ENCODE results near the gene RPIA.

The RPIA gene

DNA sequence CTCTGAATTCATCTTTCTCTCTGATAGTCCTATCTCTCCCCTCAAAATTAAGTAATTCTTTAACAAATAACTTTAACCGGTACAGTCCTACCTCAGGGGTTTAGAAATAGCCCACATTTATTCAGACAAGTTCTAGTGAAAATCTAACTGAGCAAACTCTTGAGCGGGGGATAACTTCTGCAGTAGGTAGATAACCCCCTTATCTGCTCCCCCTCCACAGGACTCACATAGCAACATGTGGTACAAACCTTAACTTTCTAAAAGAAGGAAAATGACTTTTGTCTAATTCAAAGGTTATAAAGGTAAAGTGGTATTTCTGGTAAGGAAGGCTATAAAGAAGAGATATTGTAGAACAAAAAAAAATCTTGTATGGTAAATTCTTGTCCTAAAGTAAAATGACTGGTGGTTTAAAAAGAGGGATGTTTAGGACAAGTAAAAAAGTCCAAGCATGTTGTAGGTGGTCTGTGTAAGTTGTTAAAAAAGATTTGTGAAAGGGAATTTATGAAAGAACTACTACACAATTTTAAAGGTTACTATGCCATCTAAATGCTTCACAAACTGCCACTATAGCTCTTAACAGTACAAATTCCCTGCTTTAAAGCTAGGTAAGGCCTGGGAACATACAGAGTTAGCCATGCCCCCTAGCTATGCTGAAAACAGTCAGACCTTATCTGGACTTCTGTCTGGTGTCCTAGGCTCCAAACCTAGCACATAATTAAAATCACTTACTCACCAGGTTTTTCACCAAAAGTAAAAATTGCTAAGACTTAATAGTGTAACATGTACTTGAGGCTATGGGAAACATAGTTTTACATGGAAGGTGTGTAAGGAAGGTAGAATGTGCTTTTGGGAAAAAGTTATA lies 8.1 kb upstream of the RPIA start:
- no peak for DNase-seq

- no peak for DNase-seq
These were observed 7.0 kb upstream of the RPIA start for GRCh38 chr2:88684519-88684918.

- no peak for DNase-seq
These were observed 5.2 kb upstream of the RPIA start for GRCh38 chr2:88686320-88686719.

DNA sequence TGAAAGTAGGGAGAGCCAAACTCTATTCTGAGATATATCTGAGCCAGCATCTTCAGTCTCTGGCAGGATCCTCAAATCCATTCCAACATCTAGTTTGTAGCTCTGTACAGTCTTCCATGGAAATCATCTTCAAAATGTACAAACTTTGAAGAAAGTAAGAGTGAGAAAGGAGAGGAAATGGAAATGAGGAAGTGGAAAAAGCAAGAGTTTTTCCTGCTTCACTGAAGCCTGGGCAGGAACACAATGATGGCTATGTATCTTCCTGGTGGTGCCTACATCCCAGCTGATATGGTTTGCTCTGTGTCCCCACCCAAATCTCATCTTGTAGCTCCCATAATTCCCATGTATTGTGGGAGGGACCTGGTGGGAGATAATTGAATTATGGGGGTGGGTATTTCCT lies 4.1 kb upstream of the RPIA start:
- DNase-seq: no peak

- no peak for DNase-seq
These were observed 708 bp upstream of the RPIA start for GRCh38 chr2:88690591-88691338.

DNA sequence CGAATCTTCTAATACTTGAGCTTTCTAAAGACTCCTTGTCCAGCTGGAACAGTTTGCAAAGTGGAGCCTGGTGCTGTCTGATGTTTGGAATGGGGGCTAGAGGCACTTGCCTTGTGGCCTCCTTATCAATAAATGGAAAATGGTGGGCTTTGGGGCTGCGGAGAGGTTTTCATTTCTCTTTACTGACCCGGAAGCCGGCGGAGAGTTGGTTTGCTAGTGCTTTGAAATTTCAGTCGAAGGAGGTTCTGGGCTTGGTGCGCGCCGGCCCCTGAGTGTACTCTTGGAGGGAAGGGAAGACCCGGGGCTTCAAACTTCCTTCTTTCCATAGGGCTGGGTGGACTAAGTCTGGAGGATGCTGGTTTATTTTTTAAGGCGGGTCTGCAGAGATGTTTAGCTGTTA lies 714 bp downstream of the RPIA start:
- DNase-seq: no peak

DNA sequence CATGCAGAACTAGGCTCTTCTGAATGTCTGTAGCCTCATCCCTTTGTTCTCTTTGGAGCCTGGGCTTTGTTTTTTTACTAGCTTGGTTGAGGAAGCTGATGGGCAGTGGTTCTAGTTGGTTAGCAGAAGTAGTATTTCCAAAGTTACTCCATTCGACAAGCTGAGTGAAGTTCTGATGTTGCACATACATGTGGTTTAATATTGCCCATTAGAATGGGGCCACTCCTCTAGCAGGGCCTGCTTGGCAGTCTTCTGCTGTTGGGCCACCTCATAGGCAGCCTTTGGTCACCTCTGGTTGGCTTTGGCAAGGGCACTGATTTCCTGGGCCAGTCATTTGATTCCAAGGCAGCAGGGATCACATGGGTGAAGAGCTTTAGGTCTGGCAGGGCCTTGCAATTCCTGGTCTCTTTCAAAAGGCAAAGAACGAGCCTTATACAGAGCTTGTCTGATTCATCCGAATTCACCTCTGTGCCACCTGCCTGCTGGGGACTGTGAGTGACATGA lies 2.5 kb downstream of the RPIA start:
- DNase-seq: no peak

- no peak for DNase-seq
These were observed 5.1 kb downstream of the RPIA start for GRCh38 chr2:88696611-88697010.

- DNase-seq: no peak
These were observed 6.0 kb downstream of the RPIA start for GRCh38 chr2:88697370-88698026.

GRCh38 chr2:88698027-88698413 lies 6.5 kb downstream of the RPIA start:
- no peak for DNase-seq

DNA sequence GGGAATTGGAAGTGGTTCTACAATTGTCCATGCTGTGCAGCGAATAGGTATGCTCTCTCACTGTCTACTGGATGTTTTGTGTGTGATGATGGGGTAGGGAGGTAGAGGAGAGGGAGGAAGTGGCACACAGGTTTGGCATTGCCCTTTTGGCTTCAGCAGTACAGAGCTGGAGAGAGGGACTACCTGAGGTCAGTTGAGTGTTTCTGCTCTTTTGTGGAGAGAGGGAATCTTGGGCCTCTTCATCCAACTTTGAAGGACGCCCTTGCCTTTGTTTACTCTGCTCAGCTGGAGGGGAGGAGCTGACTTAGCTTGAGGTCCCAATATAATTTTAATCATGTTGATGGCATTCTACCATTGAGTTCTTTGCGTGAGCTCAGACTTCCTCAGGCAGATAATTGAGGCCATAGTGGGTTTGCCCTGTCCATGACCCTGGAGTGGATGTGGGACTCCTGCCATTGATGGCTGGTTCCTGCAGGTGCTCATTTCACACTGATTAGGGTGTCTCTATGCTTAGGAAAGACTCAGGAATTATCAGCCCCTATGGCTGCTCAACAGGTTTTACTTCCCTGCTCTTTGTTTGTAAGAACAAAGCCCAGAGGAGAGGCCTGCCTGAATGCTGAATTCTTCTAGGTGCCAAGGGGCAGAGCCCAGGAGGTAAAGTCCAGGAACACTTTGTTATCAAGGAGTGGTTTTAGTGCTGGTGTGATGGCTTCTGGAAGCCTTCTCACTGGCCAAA lies 7.2 kb downstream of the RPIA start:
- DNase-seq: no peak

- no peak for DNase-seq
These were observed 15.5 kb downstream of the RPIA start for GRCh38 chr2:88707003-88707402.

- no peak for DNase-seq
These were observed 17.7 kb downstream of the RPIA start for GRCh38 chr2:88709181-88709631.

DNA sequence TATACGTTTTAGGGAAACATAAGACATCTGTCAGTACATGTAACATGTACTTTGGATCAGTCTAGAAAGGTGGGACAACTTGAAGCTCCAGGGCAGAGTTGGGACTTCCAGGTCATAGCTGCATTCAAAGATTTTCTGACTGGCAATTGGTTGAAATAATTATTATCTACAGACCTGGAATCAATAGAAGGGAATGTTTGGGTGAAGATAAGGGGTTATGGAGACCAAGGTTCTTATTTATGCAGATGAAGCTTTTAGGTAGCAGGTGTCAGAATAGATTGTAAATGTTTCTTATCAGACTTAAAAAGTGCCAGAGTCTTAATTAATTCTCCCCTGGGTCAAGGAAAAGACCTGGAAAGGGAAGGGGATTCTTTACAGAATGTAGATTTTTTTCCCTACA lies 19.8 kb downstream of the RPIA start:
- DNase-seq: no peak

DNA sequence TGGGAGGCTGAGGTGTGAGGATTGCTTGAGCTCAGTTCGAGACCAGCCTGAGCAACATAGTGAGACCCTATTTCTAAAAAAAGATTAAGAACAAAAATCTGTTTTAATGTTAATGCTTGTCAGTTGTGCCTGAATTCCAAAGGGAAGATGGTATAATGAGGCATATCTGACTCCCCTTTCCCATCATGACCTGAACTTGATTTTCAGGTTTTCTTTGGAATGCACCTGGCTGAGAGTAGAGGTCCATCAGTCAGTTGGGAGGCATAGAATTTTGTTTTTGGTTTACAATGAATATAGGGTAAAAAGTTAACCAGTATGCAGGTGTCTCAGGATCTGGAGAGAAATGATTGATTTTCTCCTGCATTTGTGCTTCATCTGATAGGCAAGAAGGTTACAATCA lies 20.4 kb downstream of the RPIA start:
- DNase-seq: no peak

- DNase-seq: no peak
These were observed 21.9 kb downstream of the RPIA start for GRCh38 chr2:88713408-88713807.

DNA sequence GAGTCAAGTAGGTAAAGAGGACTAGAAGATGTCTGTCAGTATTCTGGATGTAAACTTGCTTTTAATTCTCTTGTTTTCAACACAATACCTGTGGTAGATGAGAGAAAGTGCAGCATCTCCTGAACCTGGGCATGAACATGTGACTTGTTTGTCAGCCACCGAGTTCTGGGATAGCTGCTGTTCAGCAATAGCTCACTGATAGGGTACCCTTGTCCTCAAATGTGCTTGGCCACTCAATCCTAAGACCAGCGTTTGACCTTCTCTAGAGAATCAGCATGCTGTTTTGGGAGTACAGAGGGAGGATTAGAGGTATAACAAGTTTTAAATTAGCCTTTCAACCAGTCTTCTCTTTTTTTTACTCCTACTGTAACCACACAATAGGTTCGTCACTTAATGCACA lies 23.2 kb downstream of the RPIA start:
- no peak for DNase-seq

- no peak for DNase-seq
These were observed 28.9 kb downstream of the RPIA start for GRCh38 chr2:88720399-88720798.

DNA sequence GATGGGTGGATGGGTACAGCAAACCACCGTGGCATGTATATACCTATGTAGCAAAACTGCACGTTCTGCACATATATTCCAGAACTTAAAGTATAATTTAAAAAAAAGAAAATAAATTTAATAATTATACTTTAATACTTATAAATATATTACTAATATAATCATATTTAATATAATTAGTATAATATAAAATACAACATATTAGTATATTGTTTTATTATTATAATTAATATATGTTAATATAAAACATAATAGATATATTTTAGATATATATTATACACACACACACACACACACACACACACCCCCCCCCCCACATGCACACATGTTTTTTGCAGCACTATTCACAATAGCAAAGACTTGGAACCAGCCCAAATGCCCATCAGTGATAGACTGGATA lies 29.8 kb downstream of the RPIA start:
- no peak for DNase-seq

- peak; percentile 31 for DNase-seq
These were observed 33.3 kb downstream of the RPIA start for GRCh38 chr2:88724643-88725332.

DNA sequence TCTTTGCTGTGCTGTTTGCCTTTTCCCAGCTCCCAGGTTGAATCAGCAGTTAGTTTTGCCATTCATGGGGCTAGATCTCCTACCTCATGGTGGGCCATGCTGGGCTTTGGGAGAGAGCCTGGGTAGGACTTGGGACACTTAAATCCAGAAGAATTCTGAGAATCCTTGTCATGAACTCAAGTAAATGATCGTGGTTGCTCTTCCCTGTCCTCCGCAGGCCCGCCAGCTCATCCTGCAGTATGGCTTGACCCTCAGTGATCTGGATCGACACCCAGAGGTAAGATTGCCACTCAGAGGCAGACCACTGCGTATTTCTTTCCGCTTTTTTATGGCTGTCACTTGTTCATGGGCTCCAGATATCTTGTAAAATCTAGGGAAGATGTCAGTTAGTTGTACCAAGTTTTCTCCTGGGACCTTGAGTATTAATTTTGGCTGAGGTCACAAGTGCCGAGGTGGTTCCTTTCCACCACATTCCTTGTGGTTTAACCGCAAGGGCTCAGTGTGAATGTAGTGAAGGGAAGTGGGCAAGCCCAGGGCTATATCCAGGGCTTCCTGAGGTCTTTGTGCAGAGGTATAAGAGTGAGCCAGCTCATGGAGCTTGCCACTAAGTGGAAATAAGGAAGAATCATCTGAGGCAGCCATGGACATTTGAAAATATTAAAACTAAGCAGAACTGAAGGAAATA lies 37.7 kb downstream of the RPIA start:
- no peak for DNase-seq

Measured in right kidney (tissue), 1 donor.